Umbilical cord (tissue), 2 donors: ENCODE data around the gene ECM2. TPM values are rescaled to one million over a fixed set of nuclear protein-coding genes. Genes with fewer than 3 reads are reported as not detected.

Experiments used
- DNase-seq: peaks from one replicate; pipeline ENCODE4 v3.0.0-alpha.2; 2015; ENCODE audit warnings: low spot score
- total RNA-seq: library from RNA; depleted of rRNA; stranded (reverse); fragments of >200 nt; gene quantifications from one replicate; pipeline ENCODE4 v1.2.3, GENCODE V29; 2014; ENCODE audit warnings: low replicate concordance; ENCODE audit not compliant: insufficient read depth

The ECM2 gene
- total RNA-seq, 1 donor from 2014 or later = 13.5 TPM

GRCh38 chr9:92500725-92501124 lies 35.1 kb downstream of the ECM2 start:
- DNase-seq = no peak

GRCh38 chr9:92499701-92500100 lies 36.1 kb downstream of the ECM2 start:
- no peak for DNase-seq

GRCh38 chr9:92496396-92497176 lies 39.2 kb downstream of the ECM2 start:
- DNase-seq = peak; percentile 49

- DNase-seq = no peak
Observed at GRCh38 chr9:92494856-92495255, 40.9 kb downstream of the ECM2 start.

GRCh38 chr9:92493749-92494387 lies 41.9 kb downstream of the ECM2 start:
- no peak for DNase-seq

- peak; percentile 28 for DNase-seq
Observed at GRCh38 chr9:92492781-92493401, 42.9 kb downstream of the ECM2 start.

GRCh38 chr9:92488681-92489550 lies 46.9 kb downstream of the ECM2 start:
- peak; percentile 69 for DNase-seq

GRCh38 chr9:92486371-92486770 lies 49.4 kb downstream of the ECM2 start:
- DNase-seq = no peak

- DNase-seq = no peak
Observed at GRCh38 chr9:92484563-92484962, 51.2 kb downstream of the ECM2 start.

- no peak for DNase-seq
Observed at GRCh38 chr9:92483627-92484545, 51.9 kb downstream of the ECM2 start.

GRCh38 chr9:92482805-92483204 lies 53.0 kb downstream of the ECM2 start:
- DNase-seq = no peak

GRCh38 chr9:92482329-92482728 lies 53.5 kb downstream of the ECM2 start, which contains the start of gene ASPN:
Gene ASPN (minus strand): TSS chr9:92482506.
- peak; percentile 80 for DNase-seq

GRCh38 chr9:92480986-92481633 lies 54.7 kb downstream of the ECM2 start:
- DNase-seq = no peak

GRCh38 chr9:92480291-92480771 lies 55.5 kb downstream of the ECM2 start:
- peak; percentile 93 for DNase-seq

- DNase-seq = peak; percentile 30
Observed at GRCh38 chr9:92479346-92479745, 56.4 kb downstream of the ECM2 start.

- no peak for DNase-seq
Observed at GRCh38 chr9:92478783-92479182, 57.0 kb downstream of the ECM2 start.

- no peak for DNase-seq
Observed at GRCh38 chr9:92476962-92477361, 58.8 kb downstream of the ECM2 start.

GRCh38 chr9:92474587-92474986 lies 61.2 kb downstream of the ECM2 start:
- DNase-seq = no peak

- no peak for DNase-seq
Observed at GRCh38 chr9:92468206-92468605, 67.6 kb downstream of the ECM2 start.

- DNase-seq = no peak
Observed at GRCh38 chr9:92467511-92467910, 68.3 kb downstream of the ECM2 start.
